ENCODE data around the gene ANKRD34A. TPM values are rescaled to one million over a fixed set of nuclear protein-coding genes. Genes with fewer than 3 reads are reported as not detected.

The ANKRD34A gene
- total RNA-seq, 2 experiments from 2014 or later: 0.42 to 0.47 TPM

DNA sequence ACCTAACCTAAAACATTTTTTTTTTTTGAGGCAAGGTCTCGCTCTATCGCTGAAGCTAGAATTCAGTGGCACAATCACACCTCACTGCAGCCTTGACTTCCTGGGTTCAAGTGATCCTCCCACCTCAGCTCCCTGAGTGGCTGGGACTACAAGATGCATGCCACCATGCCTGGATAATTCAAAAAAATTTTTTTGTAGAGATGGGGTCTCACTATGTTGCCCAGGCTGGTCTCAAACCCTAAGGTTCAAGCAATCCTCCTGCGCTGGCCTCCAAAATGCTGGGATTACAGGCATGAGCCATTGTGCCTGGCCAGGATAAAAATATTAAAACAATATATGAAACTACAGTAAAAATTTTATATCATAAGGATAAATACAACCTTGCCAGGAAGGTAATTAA lies 11.5 kb downstream of the ANKRD34A start:
- H3K9me3 Mint-ChIP-seq: no peaks in the 10 kb centered on the region
- H3K27ac Mint-ChIP-seq: peak overlapping the region; percentile 22
- ChIA-PET POLR2A (interaction anchor here (8.8 kb wide), 1 partner anchor 25 kb away, joined by 213 read pairs; the partner anchor contains the start of gene RBM8A), CTCF (interaction anchor here (1.6 kb wide), 1 partner anchor 107 kb away, joined by 4 read pairs; the partner anchor contains the start of gene NUDT17)
- Histone ChIP-seq H3K36me3 (ENCODE audit: insufficient read depth, low read length) (peaks cover 31% of the 10 kb centered on the region), H3K27me3 (ENCODE audit: control insufficient read depth in 1 of 2, insufficient read depth in 2 of 2, low read length in 2 of 2) (no peaks in the 10 kb centered on the region), H3K4me3 (ENCODE audit: low read length) (no peak overlapping the region), H3K27ac (ENCODE audit: low read depth in 1 of 2, low read length in 2 of 2) (no peak overlapping the region), H3K4me1 (ENCODE audit: insufficient read depth, low read length) (peaks cover 41% of the 10 kb centered on the region), H3K9me3 (ENCODE audit: control insufficient read depth in 1 of 2, insufficient read depth in 1 of 2, low read length in 2 of 2) (no peaks in the 10 kb centered on the region)
- H3K36me3 Mint-ChIP-seq (ENCODE audit: low read depth): peaks cover 52% of the 10 kb centered on the region
- TF ChIP-seq, protein P1, sequence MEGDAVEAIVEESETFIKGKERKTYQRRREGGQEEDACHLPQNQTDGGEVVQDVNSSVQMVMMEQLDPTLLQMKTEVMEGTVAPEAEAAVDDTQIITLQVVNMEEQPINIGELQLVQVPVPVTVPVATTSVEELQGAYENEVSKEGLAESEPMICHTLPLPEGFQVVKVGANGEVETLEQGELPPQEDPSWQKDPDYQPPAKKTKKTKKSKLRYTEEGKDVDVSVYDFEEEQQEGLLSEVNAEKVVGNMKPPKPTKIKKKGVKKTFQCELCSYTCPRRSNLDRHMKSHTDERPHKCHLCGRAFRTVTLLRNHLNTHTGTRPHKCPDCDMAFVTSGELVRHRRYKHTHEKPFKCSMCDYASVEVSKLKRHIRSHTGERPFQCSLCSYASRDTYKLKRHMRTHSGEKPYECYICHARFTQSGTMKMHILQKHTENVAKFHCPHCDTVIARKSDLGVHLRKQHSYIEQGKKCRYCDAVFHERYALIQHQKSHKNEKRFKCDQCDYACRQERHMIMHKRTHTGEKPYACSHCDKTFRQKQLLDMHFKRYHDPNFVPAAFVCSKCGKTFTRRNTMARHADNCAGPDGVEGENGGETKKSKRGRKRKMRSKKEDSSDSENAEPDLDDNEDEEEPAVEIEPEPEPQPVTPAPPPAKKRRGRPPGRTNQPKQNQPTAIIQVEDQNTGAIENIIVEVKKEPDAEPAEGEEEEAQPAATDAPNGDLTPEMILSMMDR (IDR thresholded peaks at IDR 0.05): no peak
- intact Hi-C loops (cut with DNase I, micrococcal nuclease): no loop called here
- H3K4me3 Mint-ChIP-seq: no peak overlapping the region
- ATAC-seq (ENCODE audit: poor library complexity) (no peak), DNase-seq (no peak)
- peaks cover 73% of the 10 kb centered on the region for H3K4me1 Mint-ChIP-seq (ENCODE audit: low read depth)
- no peaks in the 10 kb centered on the region for H3K27me3 Mint-ChIP-seq

DNA sequence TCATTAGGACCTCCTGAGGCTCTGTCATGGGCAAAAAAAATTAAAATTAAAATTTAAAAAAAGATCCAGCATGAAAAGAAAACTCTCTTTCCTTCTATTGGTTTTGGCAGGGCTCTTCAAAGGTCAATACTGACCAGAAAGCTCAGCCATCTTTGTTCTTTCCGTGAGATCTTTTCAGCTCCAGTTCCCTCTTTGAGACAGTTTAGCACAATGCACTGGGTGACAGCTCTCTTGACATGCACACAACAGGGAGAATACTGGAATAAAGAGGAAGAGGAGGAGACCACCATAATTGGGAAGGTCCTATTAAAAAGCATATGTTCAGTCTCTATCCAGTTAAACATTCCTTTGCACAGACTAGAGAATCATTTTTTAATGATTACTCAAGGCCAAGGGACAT lies 12.8 kb downstream of the ANKRD34A start:
- H3K27me3 Mint-ChIP-seq: no peaks in the 10 kb centered on the region
- TF ChIP-seq, protein P1 (IDR thresholded peaks at IDR 0.05): no peak
- POLR2A ChIA-PET: no interaction called here
- H3K36me3 Mint-ChIP-seq (ENCODE audit: low read depth): peaks cover 57% of the 10 kb centered on the region
- no peaks in the 10 kb centered on the region for H3K9me3 ChIP-seq (ENCODE audit: control insufficient read depth in 1 of 2, insufficient read depth in 1 of 2, low read length in 2 of 2)
- intact Hi-C loops (cut with DNase I, micrococcal nuclease): no loop called here
- no peak for DNase-seq
- peaks cover 72% of the 10 kb centered on the region for H3K4me1 Mint-ChIP-seq (ENCODE audit: low read depth)
- no peak overlapping the region for H3K4me3 ChIP-seq (ENCODE audit: low read length)
- H3K27ac Mint-ChIP-seq: peak overlapping the region; percentile 56
- no peak for ATAC-seq (ENCODE audit: poor library complexity)
- H3K27ac ChIP-seq (ENCODE audit: low read depth in 1 of 2, low read length in 2 of 2): no peak overlapping the region
- peaks cover 37% of the 10 kb centered on the region for H3K4me1 ChIP-seq (ENCODE audit: insufficient read depth, low read length)
- CTCF ChIA-PET: no interaction called here
- no peaks in the 10 kb centered on the region for H3K9me3 Mint-ChIP-seq
- no peaks in the 10 kb centered on the region for H3K27me3 ChIP-seq (ENCODE audit: control insufficient read depth in 1 of 2, insufficient read depth in 2 of 2, low read length in 2 of 2)
- H3K36me3 ChIP-seq (ENCODE audit: insufficient read depth, low read length): peaks cover 40% of the 10 kb centered on the region
- H3K4me3 Mint-ChIP-seq: no peak overlapping the region

DNA sequence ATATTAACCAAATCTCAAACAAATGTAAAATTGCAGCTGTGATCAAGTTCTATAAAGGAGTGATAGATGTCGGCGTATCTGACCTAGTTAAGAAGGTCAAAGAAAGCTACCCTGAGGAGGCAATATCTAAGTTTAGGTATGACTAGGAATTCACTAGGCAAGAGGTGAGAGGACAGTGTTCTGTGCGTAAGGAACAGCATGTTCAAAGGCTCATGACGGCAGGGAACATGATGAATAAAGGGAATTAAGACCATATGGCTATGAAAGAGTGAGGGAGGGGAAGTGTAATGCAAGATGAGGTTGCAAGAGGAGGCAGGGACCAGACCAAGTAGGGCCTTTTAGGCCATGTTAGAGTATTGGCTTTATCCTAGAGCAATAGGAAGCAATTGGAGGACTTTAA lies 15.2 kb downstream of the ANKRD34A start:
- intact Hi-C loops (cut with DNase I, micrococcal nuclease): no loop called here
- Mint-ChIP-seq H3K36me3 (ENCODE audit: low read depth) (peaks cover 66% of the 10 kb centered on the region), H3K4me1 (ENCODE audit: low read depth) (peaks cover 49% of the 10 kb centered on the region), H3K27me3 (no peaks in the 10 kb centered on the region), H3K27ac (peak overlapping the region; percentile 34), H3K4me3 (no peak overlapping the region), H3K9me3 (no peaks in the 10 kb centered on the region)
- H3K27ac ChIP-seq (ENCODE audit: low read depth in 1 of 2, low read length in 2 of 2): no peak overlapping the region
- TF ChIP-seq, protein P1 (IDR thresholded peaks at IDR 0.05): no peak
- peaks cover 51% of the 10 kb centered on the region for H3K36me3 ChIP-seq (ENCODE audit: insufficient read depth, low read length)
- no peaks in the 10 kb centered on the region for H3K27me3 ChIP-seq (ENCODE audit: control insufficient read depth in 1 of 2, insufficient read depth in 2 of 2, low read length in 2 of 2)
- ATAC-seq (ENCODE audit: poor library complexity) (no peak), DNase-seq (no peak)
- CTCF ChIA-PET: interaction anchor here (0.7 to 1.5 kb wide), 3 partner anchors 11 to 22 kb away, joined by 4 read pairs; partner anchors contain the start of genes ANKRD34A and RBM8A
- no peaks in the 10 kb centered on the region for H3K9me3 ChIP-seq (ENCODE audit: control insufficient read depth in 1 of 2, insufficient read depth in 1 of 2, low read length in 2 of 2)
- no peak overlapping the region for H3K4me3 ChIP-seq (ENCODE audit: low read length)
- peaks cover 21% of the 10 kb centered on the region for H3K4me1 ChIP-seq (ENCODE audit: insufficient read depth, low read length)
- POLR2A ChIA-PET: interaction anchor here (1.0 to 2.1 kb wide), 3 partner anchors 9 to 31 kb away, joined by 5 to 11 read pairs (median 9); partner anchors contain the start of genes LIX1L, PEX11B and RBM8A

Data from CD4-positive, alpha-beta T cell (primary cell).